OCI-LY3 (cell line): Measurements from ENCODE around the gene ICAM1.

Source experiments
- EZH2phosphoT487 ChIP-seq: fragments of 200-600 bp; shearing (Covaris generic); IDR thresholded peaks from 2 replicates; pipeline ENCODE4 v1.6.1; 2018; ENCODE audit warnings: antibody characterized with exemption, mixed run types, low read depth
- TF ChIP-seq, protein P1 (sequence below): fragments of 200-600, 300-600 bp; sonication (generic); IDR thresholded peaks from 2 replicates; pipeline ENCODE4 v1.5.1; 2014; ENCODE audit warnings: antibody characterized with exemption, low read length, low read depth

DNA sequence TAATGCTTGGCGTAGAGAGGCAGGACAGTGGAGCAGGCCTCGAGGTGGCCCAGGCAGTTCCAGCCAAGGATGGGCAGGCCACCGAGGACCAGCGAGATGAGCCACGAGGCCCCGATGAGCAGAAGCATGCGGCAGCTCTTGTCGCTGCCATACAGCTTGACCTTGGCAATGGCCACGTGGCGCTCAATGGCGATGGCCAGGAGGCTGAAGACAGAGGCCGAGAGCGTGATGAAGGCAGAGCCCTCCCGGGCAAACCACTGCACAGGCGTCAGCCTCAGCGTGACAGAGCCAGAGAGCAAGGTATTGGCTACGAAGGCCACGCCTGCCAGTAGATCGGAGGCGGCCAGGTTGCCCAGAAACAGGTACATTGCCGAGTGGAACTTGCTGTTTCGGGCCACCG lies 46.6 kb upstream of the ICAM1 start:
- TF ChIP-seq, protein P1, sequence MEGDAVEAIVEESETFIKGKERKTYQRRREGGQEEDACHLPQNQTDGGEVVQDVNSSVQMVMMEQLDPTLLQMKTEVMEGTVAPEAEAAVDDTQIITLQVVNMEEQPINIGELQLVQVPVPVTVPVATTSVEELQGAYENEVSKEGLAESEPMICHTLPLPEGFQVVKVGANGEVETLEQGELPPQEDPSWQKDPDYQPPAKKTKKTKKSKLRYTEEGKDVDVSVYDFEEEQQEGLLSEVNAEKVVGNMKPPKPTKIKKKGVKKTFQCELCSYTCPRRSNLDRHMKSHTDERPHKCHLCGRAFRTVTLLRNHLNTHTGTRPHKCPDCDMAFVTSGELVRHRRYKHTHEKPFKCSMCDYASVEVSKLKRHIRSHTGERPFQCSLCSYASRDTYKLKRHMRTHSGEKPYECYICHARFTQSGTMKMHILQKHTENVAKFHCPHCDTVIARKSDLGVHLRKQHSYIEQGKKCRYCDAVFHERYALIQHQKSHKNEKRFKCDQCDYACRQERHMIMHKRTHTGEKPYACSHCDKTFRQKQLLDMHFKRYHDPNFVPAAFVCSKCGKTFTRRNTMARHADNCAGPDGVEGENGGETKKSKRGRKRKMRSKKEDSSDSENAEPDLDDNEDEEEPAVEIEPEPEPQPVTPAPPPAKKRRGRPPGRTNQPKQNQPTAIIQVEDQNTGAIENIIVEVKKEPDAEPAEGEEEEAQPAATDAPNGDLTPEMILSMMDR, result no peak
- TF ChIP-seq EZH2phosphoT487, result no peak
